DMS153 treated with DMSO at 0.1 percent for 48 hours (cell line): ENCODE results near the gene OSBPL10.

ENCODE experiments used
- DNase-seq: peaks from one replicate; lab custom pipeline; 2025; ENCODE audit not compliant: unreplicated experiment; lab: John Stamatoyannopoulos, UW

The OSBPL10 gene

DNA sequence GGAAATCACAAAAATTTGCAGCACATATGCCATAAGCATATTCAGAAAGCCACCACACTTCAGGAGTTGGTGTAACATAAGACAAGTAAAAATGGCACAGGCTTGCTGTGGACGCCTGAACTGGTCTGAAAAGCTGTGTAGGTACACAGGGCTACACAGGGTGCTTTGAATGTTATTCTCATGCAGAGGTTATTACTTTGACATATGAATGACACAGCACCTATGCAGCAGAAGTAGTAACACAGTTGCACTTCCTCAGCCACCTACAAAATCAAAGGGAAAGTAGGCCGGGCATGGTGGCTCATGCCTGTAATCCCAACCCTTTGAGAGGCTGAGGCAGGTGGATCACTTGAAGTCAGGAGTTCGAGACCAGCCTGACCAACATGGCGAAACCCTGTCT, 54.5 kb downstream of the OSBPL10 start:
- DNase-seq: no peak

DNA sequence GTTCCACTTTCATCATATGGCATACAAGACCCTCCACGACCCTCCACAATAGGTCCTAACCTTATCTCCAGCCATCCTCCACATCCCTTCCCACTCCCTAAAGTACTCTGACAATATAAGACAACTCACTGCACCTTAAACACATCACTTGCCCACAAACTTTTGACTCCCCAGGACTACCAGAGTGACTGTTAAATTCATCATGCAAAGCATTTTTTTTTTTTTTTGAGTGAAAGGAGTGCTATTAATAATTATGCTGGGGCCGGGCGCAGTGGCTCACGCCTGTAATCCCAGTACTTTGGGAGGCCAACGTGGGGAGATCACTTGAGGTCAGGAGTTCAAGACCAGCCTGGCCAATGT, 55.8 kb downstream of the OSBPL10 start:
- DNase-seq: no peak

GRCh38 chr3:31924610-31925270, 56.3 kb downstream of the OSBPL10 start:
- no peak for DNase-seq

- DNase-seq: no peak
Observed at GRCh38 chr3:31922962-31923361, 58.1 kb downstream of the OSBPL10 start.

GRCh38 chr3:31921837-31922236, 59.2 kb downstream of the OSBPL10 start:
- no peak for DNase-seq

DNA sequence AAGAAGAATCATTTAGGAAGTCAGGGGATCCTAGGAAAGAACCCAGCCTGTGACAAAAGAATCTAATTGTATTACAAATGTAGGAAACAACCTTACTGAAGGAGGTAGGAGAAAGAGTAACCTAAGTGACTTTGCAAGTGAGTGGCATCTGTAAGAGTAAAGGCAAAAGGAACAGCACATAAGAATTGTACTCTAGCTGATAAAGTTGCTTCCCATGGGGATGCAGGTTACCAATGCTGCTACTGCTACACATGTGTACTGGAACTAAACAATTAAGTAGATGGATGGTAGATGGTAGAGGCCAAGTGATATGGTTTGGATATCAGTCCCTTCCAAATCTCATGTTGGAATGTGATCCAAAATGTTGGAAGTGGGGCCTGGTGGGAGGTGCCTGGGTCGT, 60.8 kb downstream of the OSBPL10 start:
- no peak for DNase-seq

GRCh38 chr3:31919528-31919927, 61.5 kb downstream of the OSBPL10 start:
- no peak for DNase-seq

- DNase-seq: no peak
Observed at GRCh38 chr3:31918179-31919150, 62.6 kb downstream of the OSBPL10 start.

DNA sequence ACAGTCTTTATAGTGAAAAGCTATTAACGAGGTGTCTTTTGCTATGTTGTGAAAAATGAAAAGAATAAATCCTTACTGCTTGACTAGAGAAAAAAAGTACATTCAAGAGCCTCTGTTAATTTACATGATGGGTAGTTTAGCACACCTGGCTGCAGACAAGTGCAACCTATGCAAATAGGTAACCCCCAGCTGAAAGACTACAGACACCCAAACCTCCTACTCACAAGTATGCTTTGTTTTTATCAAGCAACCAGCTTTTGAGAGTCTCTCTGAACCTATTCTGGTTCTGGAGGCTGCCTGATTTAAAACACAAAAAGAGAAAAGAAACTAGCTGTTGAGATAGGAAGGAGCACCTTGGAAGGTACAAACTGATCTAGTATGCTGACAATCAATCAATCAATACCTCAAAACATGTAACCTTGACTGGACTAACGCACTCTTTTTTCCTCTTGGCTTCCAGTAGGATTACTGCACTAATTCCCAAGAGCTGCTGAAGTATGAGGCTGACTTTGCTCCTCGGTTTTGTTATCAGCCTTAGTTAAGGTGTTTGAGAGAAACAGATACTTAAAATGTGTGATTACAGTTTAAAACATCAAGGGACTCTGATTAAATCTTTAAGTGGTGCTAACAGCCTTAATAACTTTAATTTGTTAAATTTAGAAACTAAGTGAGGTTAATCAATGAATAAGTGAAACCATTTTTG, 63.6 kb downstream of the OSBPL10 start:
- DNase-seq: no peak

DNA sequence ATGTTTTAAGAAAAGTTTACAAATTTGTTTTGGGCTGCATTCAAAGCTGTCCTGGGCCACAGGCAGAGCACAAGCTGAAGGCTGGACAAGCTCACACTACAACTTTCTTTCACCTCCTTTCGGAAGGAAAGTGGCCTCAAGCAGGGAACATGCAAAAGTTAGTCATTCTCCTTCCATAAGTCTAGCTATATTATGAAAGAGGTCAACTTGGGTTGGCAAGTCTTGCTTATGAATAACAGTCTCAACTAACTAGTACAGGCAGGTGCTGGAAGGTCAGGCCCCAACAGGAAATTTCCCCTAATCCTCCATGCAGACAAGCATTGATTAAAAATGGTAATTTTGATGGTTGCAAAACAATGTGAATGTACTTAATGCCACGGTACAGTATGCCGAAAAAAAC, 69.4 kb downstream of the OSBPL10 start:
- DNase-seq: no peak

GRCh38 chr3:31911124-31911523, 69.9 kb downstream of the OSBPL10 start:
- no peak for DNase-seq

GRCh38 chr3:31909455-31909854, 71.6 kb downstream of the OSBPL10 start:
- no peak for DNase-seq

DNA sequence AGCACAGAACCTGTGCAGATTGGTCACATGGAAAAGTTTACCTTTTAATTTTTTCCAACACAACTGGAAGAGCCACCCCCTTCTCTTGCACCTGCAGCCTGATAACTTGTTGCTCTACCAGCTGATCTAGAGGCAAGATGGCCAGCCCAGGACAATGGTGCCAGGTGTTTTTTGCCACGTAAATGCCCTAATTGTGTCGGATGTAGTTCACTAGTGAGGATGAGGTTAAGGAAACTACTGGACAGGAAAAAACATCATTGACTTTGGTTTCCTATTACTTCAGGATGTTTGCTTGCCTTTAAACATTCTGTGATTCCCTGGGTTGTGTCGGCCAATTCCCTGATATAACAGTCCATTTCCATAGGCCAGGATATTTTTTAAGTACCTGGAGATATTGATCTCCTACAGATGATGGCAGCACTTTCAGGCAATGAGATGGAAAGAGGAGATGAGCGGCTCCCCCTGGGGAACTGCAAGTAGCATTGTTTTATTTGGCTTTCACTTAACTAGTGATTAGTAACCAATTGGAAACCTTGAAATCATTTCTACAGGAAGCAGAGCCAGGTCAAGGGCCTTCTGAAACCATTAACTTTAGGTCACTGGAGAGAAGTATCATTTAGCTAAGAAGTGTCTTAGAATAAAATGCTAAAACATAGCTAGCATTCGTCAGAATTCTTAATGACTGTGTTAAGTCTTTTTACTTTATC, 72.5 kb downstream of the OSBPL10 start:
- DNase-seq: peak; percentile 6

- no peak for DNase-seq
Observed at GRCh38 chr3:31906182-31906581, 74.9 kb downstream of the OSBPL10 start.

DNA sequence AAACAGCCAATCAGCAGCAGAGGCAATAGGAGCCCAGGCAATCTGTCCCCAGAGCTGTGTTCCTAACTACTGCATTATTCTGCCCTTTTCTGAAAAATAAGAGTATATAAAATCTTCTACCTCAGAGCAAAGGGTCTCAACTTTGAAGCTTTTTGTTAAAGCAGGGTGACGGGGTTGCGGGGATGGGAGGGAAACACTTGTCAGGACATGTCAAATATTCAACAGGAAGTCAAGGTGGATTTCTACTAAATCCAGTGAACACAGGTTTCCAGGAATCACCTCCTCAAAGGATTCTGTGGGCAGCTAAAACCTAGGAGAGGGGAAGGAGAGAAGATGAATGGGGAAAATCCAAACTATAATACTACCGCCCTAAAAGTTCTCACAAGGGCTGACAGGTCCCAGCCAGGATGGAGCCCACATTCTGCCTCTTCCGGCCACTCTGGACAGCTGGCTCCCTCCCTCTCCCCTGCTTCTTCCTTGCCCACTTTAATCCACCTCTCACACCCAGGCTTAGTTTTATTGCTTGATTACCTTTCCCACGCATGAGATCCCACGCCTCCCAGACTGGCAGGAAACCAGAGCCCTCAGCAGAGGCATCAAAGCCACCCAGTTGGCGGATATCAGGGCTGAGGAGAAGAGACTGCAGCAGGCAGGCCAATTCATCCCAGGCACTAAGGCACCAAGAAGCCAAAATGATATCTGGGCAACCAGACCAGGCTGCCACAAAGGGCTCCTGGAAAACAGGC, 77.2 kb downstream of the OSBPL10 start:
- DNase-seq: no peak

GRCh38 chr3:31900583-31900982, 80.5 kb downstream of the OSBPL10 start:
- no peak for DNase-seq

DNA sequence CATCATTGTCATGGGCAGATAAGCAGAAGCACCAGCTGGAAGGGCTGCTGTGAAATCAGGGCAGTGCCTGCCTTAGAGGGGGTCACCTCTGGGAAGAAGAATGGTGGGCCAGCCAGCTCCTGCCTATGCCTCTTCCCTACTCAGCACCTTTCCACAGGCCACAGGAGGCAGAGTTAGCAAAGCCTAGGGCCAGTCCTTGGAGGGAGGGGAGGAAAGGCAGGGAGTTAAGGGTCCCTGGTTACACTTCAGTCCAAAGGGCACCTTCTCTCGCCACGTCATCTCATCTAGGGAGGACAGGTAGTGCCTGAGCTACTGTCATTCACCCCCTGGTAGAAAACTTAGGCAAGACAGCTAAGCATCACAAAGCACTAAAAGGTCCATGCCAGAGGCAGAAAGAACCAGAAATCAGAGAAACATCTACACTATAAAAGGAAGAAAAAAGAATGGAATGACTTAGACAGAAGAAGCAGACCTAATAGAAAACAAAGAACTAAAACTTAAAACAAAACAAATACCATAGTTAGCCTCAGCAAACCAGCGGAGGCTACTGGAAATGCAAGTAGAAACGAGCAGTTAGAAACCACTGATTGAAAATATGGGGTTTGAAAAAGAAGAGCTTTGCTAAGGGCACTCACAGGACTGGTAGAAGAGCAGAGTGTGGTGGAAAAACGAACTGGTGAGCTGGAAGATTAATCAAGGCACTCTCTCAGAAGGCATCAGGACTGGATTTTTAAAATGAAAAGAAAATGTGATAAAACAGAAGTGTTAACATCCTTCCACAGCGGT, 84.2 kb downstream of the OSBPL10 start:
- DNase-seq: no peak

GRCh38 chr3:31896026-31896425, 85.0 kb downstream of the OSBPL10 start:
- DNase-seq: no peak

DNA sequence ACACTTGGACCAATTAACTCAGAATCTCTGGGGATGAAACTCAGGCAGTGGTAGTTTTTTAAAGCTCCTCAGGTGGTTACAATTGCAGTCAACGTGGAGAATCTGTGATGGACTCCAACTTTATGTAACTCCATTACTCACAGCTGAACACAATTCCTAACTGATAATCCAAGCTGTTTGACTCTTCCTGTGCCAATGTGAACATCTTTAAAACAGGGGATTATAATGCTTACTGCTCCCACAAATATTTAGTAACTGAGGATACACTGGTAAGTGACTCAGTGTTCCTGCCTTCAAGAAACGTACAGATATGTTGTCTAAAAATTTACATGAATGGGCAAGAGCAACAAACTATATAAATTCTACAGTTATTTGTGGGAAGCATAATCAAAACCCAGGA, 85.6 kb downstream of the OSBPL10 start:
- DNase-seq: no peak
